Fibroblast of lung (primary cell): Measurements from ENCODE around the gene ACACB. TPM values are rescaled to one million over a fixed set of nuclear protein-coding genes. Genes with fewer than 3 reads are reported as not detected.
A peak's percentile ranks its signal among the peaks of the same experiment; 100 is the strongest.

Experiments used
- DNase-seq, 2 donors: peaks; one replicate each; pipeline versions ENCODE4 v3.0.0 to v3.0.0-alpha.2; 2010; ENCODE audit warnings: low read depth in 2 of 2
- H2AFZ ChIP-seq: 2 replicates; pipeline ENCODE4 v1.5.1; 2012; ENCODE audit warnings: low read length, control low read depth, inconsistent platforms
- H3K27ac ChIP-seq: 2 replicates; pipeline ENCODE4 v1.5.1; 2011; ENCODE audit warnings: low read length, control low read depth; ENCODE audit not compliant: insufficient read depth
- H3K27me3 ChIP-seq: 2 replicates; pipeline ENCODE4 v1.5.1; 2011; ENCODE audit warnings: mild to moderate bottlenecking, low read length; ENCODE audit not compliant: control insufficient read depth, insufficient read depth
- H3K36me3 ChIP-seq: 2 replicates; pipeline ENCODE4 v1.5.1; 2011; ENCODE audit warnings: low read length; ENCODE audit not compliant: control insufficient read depth, insufficient read depth
- H3K4me1 ChIP-seq: 2 replicates; pipeline ENCODE4 v1.5.1; 2011; ENCODE audit warnings: low read length; ENCODE audit not compliant: control insufficient read depth, insufficient read depth; ENCODE audit errors: extremely low read depth
- H3K4me2 ChIP-seq: 2 replicates; pipeline ENCODE4 v1.5.1; 2011; ENCODE audit warnings: low read length, control low read depth; ENCODE audit not compliant: insufficient read depth; ENCODE audit errors: extremely low read depth
- H3K4me3 ChIP-seq, 4 experiments: fragments of 200-600 bp in 1 of 4; sonication (generic) in 1 of 4; replicated peaks in 1 of 4; 2 replicates each; pipeline ENCODE4 v1.5.1; 2011 to 2016; ENCODE audit warnings: low read length in 4 of 4, low read depth in 3 of 4, mild to moderate bottlenecking in 3 of 4, control low read depth in 2 of 4, inconsistent platforms in 1 of 4, mixed read lengths in 1 of 4; ENCODE audit not compliant: insufficient read depth in 1 of 4; ENCODE audit errors: control extremely low read depth in 1 of 4
- H3K79me2 ChIP-seq: 2 replicates; pipeline ENCODE4 v1.5.1; 2012; ENCODE audit warnings: mild to moderate bottlenecking, low read length, inconsistent platforms; ENCODE audit not compliant: control insufficient read depth, insufficient read depth
- H3K9ac ChIP-seq: 2 replicates; pipeline ENCODE4 v1.5.1; 2011; ENCODE audit warnings: mild to moderate bottlenecking, low read length, control low read depth; ENCODE audit not compliant: insufficient read depth
- H3K9me3 ChIP-seq: 2 replicates; pipeline ENCODE4 v1.5.1; 2012; ENCODE audit warnings: low read depth, low read length; ENCODE audit not compliant: control insufficient read depth, insufficient read depth
- H4K20me1 ChIP-seq: 2 replicates; pipeline ENCODE4 v1.5.1; 2011; ENCODE audit warnings: low read length; ENCODE audit not compliant: control insufficient read depth, insufficient read depth; ENCODE audit errors: extremely low read depth
- EZH2 ChIP-seq: IDR thresholded peaks from 2 replicates; pipeline ENCODE4 v1.5.1; 2012; ENCODE audit warnings: low read length, control low read depth, mild to moderate bottlenecking; ENCODE audit errors: missing control alignments
- polyA plus RNA-seq, 2 donors: library from polyadenylated mRNA; depleted of rRNA in 1 of 2; stranded (reverse) in 1 of 2; unstranded in 1 of 2; fragments of >200 nt; gene quantifications; 2 replicates each; pipeline ENCODE4 v1.2.1, GENCODE V29; 2011 to 2012; ENCODE audit warnings: missing spikeins in 1 of 2
- total RNA-seq: library from RNA; depleted of rRNA; stranded (reverse); fragments of >200 nt; gene quantifications from 2 replicates; pipeline ENCODE4 v1.2.1, GENCODE V29; 2014
- TF ChIP-seq, protein P1 (sequence below), 2 donors: IDR thresholded peaks in 1 of 2; conservative IDR thresholded peaks in 1 of 2; 1 replicate in 1 of 2; 2 replicates in 1 of 2; pipeline ENCODE4 v1.5.1; 2011 to 2012; ENCODE audit warnings: low read length in 2 of 2, control low read depth in 1 of 2, inconsistent platforms in 1 of 2, low read depth in 1 of 2, mild to moderate bottlenecking in 1 of 2

ACACB gene
- total and polyA plus RNA-seq, 2 donors (not counting 1 experiment from before 2014, with no cell fraction given) = 1.5 to 9.1 TPM

DNA sequence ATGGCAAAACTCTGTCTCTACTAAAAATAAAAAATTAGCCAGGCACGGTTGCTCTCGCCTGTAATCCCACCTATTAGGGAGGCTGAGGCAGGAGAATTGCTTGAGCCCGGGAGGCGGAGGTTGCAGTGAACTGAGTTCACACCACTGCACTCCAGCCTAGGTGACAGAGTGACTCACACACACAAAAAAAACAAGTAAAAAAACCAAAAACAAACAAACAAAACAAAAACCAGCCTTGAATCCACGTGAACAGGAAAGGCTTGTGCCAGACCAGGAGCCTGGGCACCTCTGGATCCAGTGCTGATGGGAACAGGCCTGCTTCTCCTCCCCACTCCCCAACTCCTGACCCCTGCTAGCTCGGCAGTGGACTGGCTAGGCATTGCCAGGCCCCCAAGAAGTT is 189.2 kb downstream of the ACACB start:
- H3K4me1 ChIP-seq = no peaks in the 10 kb centered on the region
- no peaks in the 10 kb centered on the region for H4K20me1 ChIP-seq
- no peak overlapping the region for H3K4me2 ChIP-seq
- no peak overlapping the region for H3K4me3 ChIP-seq
- no peaks in the 10 kb centered on the region for H3K9me3 ChIP-seq
- no peak overlapping the region for H2AFZ ChIP-seq
- no peak overlapping the region for H3K9ac ChIP-seq
- no peak for TF ChIP-seq EZH2
- TF ChIP-seq, protein P1, sequence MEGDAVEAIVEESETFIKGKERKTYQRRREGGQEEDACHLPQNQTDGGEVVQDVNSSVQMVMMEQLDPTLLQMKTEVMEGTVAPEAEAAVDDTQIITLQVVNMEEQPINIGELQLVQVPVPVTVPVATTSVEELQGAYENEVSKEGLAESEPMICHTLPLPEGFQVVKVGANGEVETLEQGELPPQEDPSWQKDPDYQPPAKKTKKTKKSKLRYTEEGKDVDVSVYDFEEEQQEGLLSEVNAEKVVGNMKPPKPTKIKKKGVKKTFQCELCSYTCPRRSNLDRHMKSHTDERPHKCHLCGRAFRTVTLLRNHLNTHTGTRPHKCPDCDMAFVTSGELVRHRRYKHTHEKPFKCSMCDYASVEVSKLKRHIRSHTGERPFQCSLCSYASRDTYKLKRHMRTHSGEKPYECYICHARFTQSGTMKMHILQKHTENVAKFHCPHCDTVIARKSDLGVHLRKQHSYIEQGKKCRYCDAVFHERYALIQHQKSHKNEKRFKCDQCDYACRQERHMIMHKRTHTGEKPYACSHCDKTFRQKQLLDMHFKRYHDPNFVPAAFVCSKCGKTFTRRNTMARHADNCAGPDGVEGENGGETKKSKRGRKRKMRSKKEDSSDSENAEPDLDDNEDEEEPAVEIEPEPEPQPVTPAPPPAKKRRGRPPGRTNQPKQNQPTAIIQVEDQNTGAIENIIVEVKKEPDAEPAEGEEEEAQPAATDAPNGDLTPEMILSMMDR (conservative IDR thresholded peaks at IDR 0.05 in 1 of 2, IDR thresholded peaks at IDR 0.05 in 1 of 2; ENCODE audit: low read depth in 1 of 2, low read length in 2 of 2) = no peak
- H3K36me3 ChIP-seq = no peaks in the 10 kb centered on the region
- no peak overlapping the region for H3K27ac ChIP-seq
- no peaks in the 10 kb centered on the region for H3K79me2 ChIP-seq
- no peak for DNase-seq
- peaks cover 40% of the 10 kb centered on the region for H3K27me3 ChIP-seq

- no peak overlapping the region for H3K27ac ChIP-seq
- no peak for DNase-seq
- no peak overlapping the region for H2AFZ ChIP-seq
- no peak overlapping the region for H3K9ac ChIP-seq
- H3K79me2 ChIP-seq = no peaks in the 10 kb centered on the region
- TF ChIP-seq, protein P1 (conservative IDR thresholded peaks at IDR 0.05 in 1 of 2, IDR thresholded peaks at IDR 0.05 in 1 of 2; ENCODE audit: low read depth in 1 of 2, low read length in 2 of 2) = no peak
- no peak for TF ChIP-seq EZH2
- H3K9me3 ChIP-seq = no peaks in the 10 kb centered on the region
- no peaks in the 10 kb centered on the region for H4K20me1 ChIP-seq
- H3K4me1 ChIP-seq = no peaks in the 10 kb centered on the region
- H3K4me3 ChIP-seq = no peak overlapping the region
- no peak overlapping the region for H3K4me2 ChIP-seq
- H3K27me3 ChIP-seq = peaks cover 51% of the 10 kb centered on the region
- no peaks in the 10 kb centered on the region for H3K36me3 ChIP-seq
Measured at GRCh38 chr12:109307051-109307450, 190.7 kb downstream of the ACACB start.

- DNase-seq = no peak
- H3K9me3 ChIP-seq = no peaks in the 10 kb centered on the region
Measured at GRCh38 chr12:109308534-109309380, 192.4 kb downstream of the ACACB start, which contains the start of gene FOXN4. Gene FOXN4, minus strand, starts transcription at chr12:109309284. Its CDS starts 963 bp downstream, at chr12:109308321.

More at GRCh38 chr12:109308534-109309380, 192.4 kb downstream of the ACACB start, which contains the start of gene FOXN4:
- H4K20me1 ChIP-seq = no peaks in the 10 kb centered on the region
- H3K27me3 ChIP-seq = peaks cover 51% of the 10 kb centered on the region
- no peak within 1 kb of the TSS for H2AFZ ChIP-seq
- peak within 1 kb of the TSS; percentile 13 for H3K4me2 ChIP-seq
- H3K4me1 ChIP-seq = no peaks in the 10 kb centered on the region
- H3K79me2 ChIP-seq = no peaks in the 10 kb centered on the region
- H3K36me3 ChIP-seq = no peaks in the 10 kb centered on the region
- H3K27ac ChIP-seq = no peak within 1 kb of the TSS
- TF ChIP-seq EZH2 = no peak
- peak within 1 kb of the TSS in 1 of 4 experiments; percentile 32 for H3K4me3 ChIP-seq
- H3K9ac ChIP-seq = no peak within 1 kb of the TSS
